CD4-positive, alpha-beta memory T cell (primary cell): ENCODE measurements around the gene LTBP1. TPM values are rescaled to one million over a fixed set of nuclear protein-coding genes. Genes with fewer than 3 reads are reported as not detected.
"Not testable (repeated sequence)": the region's sequence is repeated elsewhere in the genome, so short reads cannot be mapped to it uniquely, and the experiment has no call there.

Experiments
- CTCF ChIA-PET: fragments of 350-600 bp; sonication (Branson Sonifier 250); formaldehyde crosslinking; loops from one replicate; lab custom pipeline; 2021; ENCODE audit warnings: inconsistent platforms; ENCODE audit not compliant: partially characterized antibody; lab: Charles Lee
- POLR2A ChIA-PET: fragments of 350-600 bp; sonication (Branson Sonifier 250); formaldehyde crosslinking; loops from one replicate; lab custom pipeline; 2021; ENCODE audit not compliant: partially characterized antibody; lab: Charles Lee
- DNase-seq, 5 donors: peaks; one replicate each; pipeline versions ENCODE4 v3.0.0 to v3.0.0-alpha.2; 2020 to 2022; ENCODE audit warnings: mixed read lengths in 1 of 5
- H3K27ac ChIP-seq: one replicate; pipeline ENCODE4 v1.7.0; 2013; ENCODE audit warnings: low read depth, low read length
- H3K27me3 ChIP-seq: 2 replicates; pipeline ENCODE4 v1.7.0; 2013; ENCODE audit warnings: mild to moderate bottlenecking, low read length, moderate library complexity; ENCODE audit not compliant: insufficient read depth
- H3K36me3 ChIP-seq: 2 replicates; pipeline ENCODE4 v1.7.0; 2013; ENCODE audit warnings: mild to moderate bottlenecking, low read length, moderate library complexity; ENCODE audit not compliant: insufficient read depth
- H3K4me1 ChIP-seq: 2 replicates; pipeline ENCODE4 v1.7.0; 2013; ENCODE audit warnings: mild to moderate bottlenecking, low read length, moderate library complexity; ENCODE audit not compliant: insufficient read depth
- H3K4me3 ChIP-seq, 2 donors: one replicate each; pipeline ENCODE4 v1.7.0; 2013; ENCODE audit warnings: low read length in 2 of 2, mild to moderate bottlenecking in 1 of 2
- H3K9me3 ChIP-seq, 2 donors: one replicate each; pipeline ENCODE4 v1.7.0; 2013; ENCODE audit warnings: low read length in 2 of 2, control low read depth in 1 of 2; ENCODE audit not compliant: control insufficient read depth in 1 of 2
- H3K27ac Mint-ChIP-seq, 7 donors: one replicate each; pipeline ENCODE4 v1.8.0; 2020 to 2021; ENCODE audit warnings: mixed read lengths in 7 of 7, mild to moderate bottlenecking in 6 of 7, inconsistent platforms in 3 of 7, moderate library complexity in 3 of 7
- H3K27me3 Mint-ChIP-seq, 2 donors: one replicate each; pipeline ENCODE4 v1.8.0; 2020 to 2021; ENCODE audit warnings: mixed read lengths in 2 of 2
- H3K36me3 Mint-ChIP-seq, 2 donors: one replicate each; pipeline ENCODE4 v1.8.0; 2020 to 2021; ENCODE audit warnings: mixed read lengths in 2 of 2, inconsistent platforms in 1 of 2, mild to moderate bottlenecking in 1 of 2
- H3K4me1 Mint-ChIP-seq, 4 donors: one replicate each; pipeline ENCODE4 v1.8.0; 2020 to 2021; ENCODE audit warnings: mixed read lengths in 4 of 4, mild to moderate bottlenecking in 1 of 4
- H3K4me3 Mint-ChIP-seq, 8 donors: one replicate each; pipeline ENCODE4 v1.8.0; 2020 to 2021; ENCODE audit warnings: mixed read lengths in 8 of 8, mild to moderate bottlenecking in 7 of 8, moderate library complexity in 6 of 8, inconsistent platforms in 3 of 8
- H3K9me3 Mint-ChIP-seq, 8 donors: one replicate each; pipeline ENCODE4 v1.8.0; 2020 to 2021; ENCODE audit warnings: mixed read lengths in 8 of 8, mild to moderate bottlenecking in 5 of 8, inconsistent platforms in 3 of 8, moderate library complexity in 1 of 8
- intact Hi-C: fragments of 100-400 bp; cut with micrococcal nuclease; formaldehyde crosslinking; loops from one replicate; pipeline ENCODE4 v1.15.1; 2023
- polyA plus RNA-seq, 2 donors: library from polyadenylated mRNA; unstranded; fragments of 300-500 nt; fragmentation: Illumina TruSeq; gene quantifications; one replicate each; pipeline ENCODE4 v1.2.3, GENCODE V29; 2021
- total RNA-seq, 2 experiments: library from RNA; stranded (reverse); gene quantifications; one replicate each; pipeline ENCODE4 v1.2.3, GENCODE V29; 2021

The LTBP1 gene
- total and polyA plus RNA-seq, 4 experiments from 2014 or later, result 0.44 TPM; not detected in 3

DNA sequence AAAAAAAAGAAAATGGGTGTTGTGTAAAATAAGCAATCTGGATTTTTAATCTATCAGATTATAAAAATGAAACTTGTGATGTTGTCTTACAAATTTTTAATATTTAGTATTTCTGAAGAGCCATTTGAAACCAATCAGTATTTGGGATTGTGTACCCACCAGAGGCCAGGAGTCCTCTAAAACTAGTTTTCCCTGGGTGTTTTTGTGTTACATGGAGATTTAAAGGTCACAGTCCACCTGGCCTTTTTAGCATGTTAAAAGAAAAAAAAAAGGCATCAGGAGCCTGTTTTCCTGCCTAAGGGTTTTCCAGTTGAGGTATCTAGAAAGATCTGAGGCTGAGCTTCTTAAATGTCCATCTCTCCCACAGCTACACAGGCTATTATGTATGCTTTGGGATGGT lies 221.7 kb downstream of the LTBP1 start:
- CTCF ChIA-PET, result no interaction called here
- POLR2A ChIA-PET, result no interaction called here
- H3K36me3 ChIP-seq, result no peaks in the 10 kb centered on the region

DNA sequence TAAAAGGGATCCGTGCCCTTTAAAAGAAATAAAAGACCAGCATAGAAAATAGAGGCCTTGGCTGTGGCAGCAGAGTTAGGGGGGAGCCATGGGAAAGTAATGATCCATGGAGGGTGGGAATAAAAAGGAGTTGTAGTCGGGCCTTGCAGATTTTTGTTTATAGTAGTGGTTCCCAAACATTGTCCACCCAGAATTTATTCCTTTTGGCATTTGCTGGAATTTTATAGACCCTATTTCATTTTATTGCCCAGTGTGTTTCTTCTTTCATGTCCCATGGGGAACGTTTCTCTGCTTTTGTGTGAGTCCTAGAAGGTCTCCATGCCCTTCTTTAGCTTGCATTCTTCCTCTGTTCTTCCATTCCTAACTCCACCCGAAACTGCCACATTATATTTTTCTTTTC lies 222.2 kb downstream of the LTBP1 start:
- no peak overlapping the region for H3K4me3 Mint-ChIP-seq
- H3K27me3 Mint-ChIP-seq, result peaks cover 2 to 13% of the 10 kb centered on the region in 2 donors
- CTCF ChIA-PET, result no interaction called here
- Histone ChIP-seq H3K4me3 (no peak overlapping the region), H3K9me3 (no peaks in the 10 kb centered on the region), H3K27ac (no peak overlapping the region), H3K36me3 (no peaks in the 10 kb centered on the region), H3K4me1 (no peaks in the 10 kb centered on the region), H3K27me3 (no peaks in the 10 kb centered on the region)
- intact Hi-C loops, result no loop called here
- no peaks in the 10 kb centered on the region for H3K4me1 Mint-ChIP-seq
- DNase-seq, result no peak
- H3K9me3 Mint-ChIP-seq, result peaks cover 0 to 4% (median 0%) of the 10 kb centered on the region in 8 donors
- no peaks in the 10 kb centered on the region for H3K36me3 Mint-ChIP-seq
- H3K27ac Mint-ChIP-seq, result no peak overlapping the region
- POLR2A ChIA-PET, result no interaction called here

More for the DNA sequence above, 221.7 kb downstream of the LTBP1 start:
- intact Hi-C loops, result no loop called here
- H3K36me3 Mint-ChIP-seq, result no peaks in the 10 kb centered on the region
- H3K27me3 Mint-ChIP-seq, result peaks cover 2 to 13% of the 10 kb centered on the region in 2 donors
- no peak overlapping the region for H3K4me3 Mint-ChIP-seq
- Histone ChIP-seq H3K4me3 (no peak overlapping the region), H3K27me3 (no peaks in the 10 kb centered on the region), H3K9me3 (no peaks in the 10 kb centered on the region), H3K27ac (no peak overlapping the region), H3K4me1 (no peaks in the 10 kb centered on the region)
- H3K9me3 Mint-ChIP-seq, result peaks cover 0 to 4% (median 0%) of the 10 kb centered on the region in 8 donors
- no peak for DNase-seq
- no peaks in the 10 kb centered on the region for H3K4me1 Mint-ChIP-seq
- no peak overlapping the region for H3K27ac Mint-ChIP-seq

DNA sequence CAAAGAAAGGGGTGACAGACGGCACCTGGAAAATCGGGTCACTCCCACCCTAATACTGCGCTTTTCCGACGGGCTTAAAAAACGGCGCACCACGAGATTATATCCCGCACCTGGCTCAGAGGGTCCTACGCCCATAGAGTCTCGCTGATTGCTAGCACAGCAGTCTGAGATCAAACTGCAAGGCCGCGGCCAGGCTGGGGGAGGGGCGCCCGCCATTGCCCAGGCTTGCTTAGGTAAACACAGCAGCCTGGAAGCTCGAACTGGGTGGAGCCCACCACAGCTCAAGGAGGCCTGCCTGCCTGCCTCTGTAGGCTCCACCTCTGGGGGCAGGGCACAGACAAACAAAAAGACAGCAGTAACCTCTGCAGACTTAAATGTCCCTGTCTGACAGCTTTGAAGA lies 223.5 kb downstream of the LTBP1 start:
- H3K36me3 Mint-ChIP-seq, H3K4me1 Mint-ChIP-seq, H3K36me3 ChIP-seq, H3K27me3 Mint-ChIP-seq, DNase-seq, H3K27ac Mint-ChIP-seq, H3K4me1 ChIP-seq, POLR2A ChIA-PET, H3K4me3 ChIP-seq, H3K4me3 Mint-ChIP-seq, H3K9me3 Mint-ChIP-seq, H3K27ac ChIP-seq, H3K27me3 ChIP-seq, H3K9me3 ChIP-seq, intact Hi-C loops, CTCF ChIA-PET: not testable (repeated sequence)

DNA sequence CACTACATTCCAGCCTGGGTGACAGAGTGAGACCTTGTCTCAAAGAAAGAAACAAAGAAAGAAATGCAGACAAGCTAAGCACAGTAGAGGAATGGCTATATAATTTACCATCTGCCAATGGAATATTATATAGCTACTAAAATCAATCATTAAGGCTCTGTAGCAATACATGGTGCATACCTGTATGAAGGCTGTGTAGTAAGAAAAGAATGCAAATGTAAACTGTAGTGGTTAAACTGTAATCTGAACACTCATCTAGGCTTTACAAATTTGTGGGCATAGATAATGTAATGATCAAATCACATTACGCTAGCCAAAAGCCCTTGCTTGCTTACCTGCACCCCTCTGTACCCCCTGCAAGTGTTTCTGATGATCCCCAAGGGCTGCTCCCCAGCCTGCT lies 230.9 kb downstream of the LTBP1 start:
- Histone ChIP-seq H3K9me3 (no peaks in the 10 kb centered on the region), H3K4me1 (no peaks in the 10 kb centered on the region), H3K36me3 (no peaks in the 10 kb centered on the region), H3K27me3 (no peaks in the 10 kb centered on the region), H3K4me3 (no peak overlapping the region), H3K27ac (no peak overlapping the region)
- Mint-ChIP-seq H3K27ac (no peak overlapping the region), H3K4me1 (no peaks in the 10 kb centered on the region), H3K27me3 (no peaks in the 10 kb centered on the region), H3K4me3 (no peak overlapping the region), H3K9me3 (no peaks in the 10 kb centered on the region), H3K36me3 (no peaks in the 10 kb centered on the region)
- ChIA-PET CTCF (no interaction called here), POLR2A (no interaction called here)
- intact Hi-C loops, result no loop called here
- DNase-seq, result no peak

DNA sequence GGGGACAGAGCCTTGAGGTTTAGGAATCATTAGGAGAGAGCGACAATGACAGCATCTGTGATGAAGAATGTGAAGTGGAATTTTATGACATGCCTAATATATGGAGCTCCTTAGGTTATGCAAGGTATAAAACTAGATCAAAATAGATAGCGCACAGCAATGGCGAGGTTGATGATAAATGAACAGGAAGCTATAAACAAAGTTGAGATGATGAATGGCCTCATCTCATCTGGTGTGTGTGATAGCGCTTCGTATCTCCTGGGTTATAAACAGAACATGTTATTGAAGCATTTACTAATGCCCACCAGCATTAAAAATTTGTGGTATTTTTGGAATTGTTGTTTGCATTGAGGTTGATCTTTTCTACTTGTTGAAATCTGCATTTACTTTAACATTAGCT lies 231.5 kb downstream of the LTBP1 start:
- Histone ChIP-seq H3K4me3 (no peak overlapping the region), H3K4me1 (no peaks in the 10 kb centered on the region), H3K36me3 (no peaks in the 10 kb centered on the region), H3K27me3 (no peaks in the 10 kb centered on the region), H3K27ac (no peak overlapping the region), H3K9me3 (no peaks in the 10 kb centered on the region)
- no peak for DNase-seq
- ChIA-PET POLR2A (no interaction called here), CTCF (no interaction called here)
- Mint-ChIP-seq H3K36me3 (no peaks in the 10 kb centered on the region), H3K4me1 (no peaks in the 10 kb centered on the region), H3K27me3 (no peaks in the 10 kb centered on the region), H3K4me3 (no peak overlapping the region), H3K9me3 (no peaks in the 10 kb centered on the region), H3K27ac (no peak overlapping the region)
- intact Hi-C loops, result no loop called here

DNA sequence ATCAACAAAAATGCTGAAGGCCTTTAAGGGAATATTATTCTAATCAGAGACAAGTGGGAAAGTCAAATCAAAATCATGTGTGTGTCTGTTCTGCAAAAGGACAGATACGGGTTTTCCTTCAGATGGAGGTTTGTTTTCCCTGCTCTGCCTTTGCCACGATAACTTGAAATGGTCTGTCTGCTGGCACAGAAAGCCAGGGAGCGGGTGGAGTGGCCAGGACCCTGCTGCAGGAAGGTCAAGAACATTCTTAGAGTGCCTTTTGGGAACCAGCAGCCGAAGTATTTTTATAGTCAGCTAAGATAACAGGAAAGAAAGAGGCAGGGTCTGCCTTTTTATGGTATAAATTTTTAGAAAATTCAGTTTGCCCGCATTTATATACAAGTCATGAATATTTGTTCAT lies 234.2 kb downstream of the LTBP1 start:
- Mint-ChIP-seq H3K27me3 (no peaks in the 10 kb centered on the region), H3K4me1 (no peaks in the 10 kb centered on the region), H3K36me3 (no peaks in the 10 kb centered on the region), H3K27ac (no peak overlapping the region), H3K4me3 (no peak overlapping the region), H3K9me3 (no peaks in the 10 kb centered on the region)
- H3K4me1 ChIP-seq, result no peaks in the 10 kb centered on the region
- ChIA-PET CTCF (no interaction called here), POLR2A (no interaction called here)
- intact Hi-C loops, result no loop called here
- H3K9me3 ChIP-seq, result no peaks in the 10 kb centered on the region
- no peak for DNase-seq
- H3K27ac ChIP-seq, result no peak overlapping the region
- H3K36me3 ChIP-seq, result no peaks in the 10 kb centered on the region
- H3K27me3 ChIP-seq, result no peaks in the 10 kb centered on the region
- H3K4me3 ChIP-seq, result no peak overlapping the region

DNA sequence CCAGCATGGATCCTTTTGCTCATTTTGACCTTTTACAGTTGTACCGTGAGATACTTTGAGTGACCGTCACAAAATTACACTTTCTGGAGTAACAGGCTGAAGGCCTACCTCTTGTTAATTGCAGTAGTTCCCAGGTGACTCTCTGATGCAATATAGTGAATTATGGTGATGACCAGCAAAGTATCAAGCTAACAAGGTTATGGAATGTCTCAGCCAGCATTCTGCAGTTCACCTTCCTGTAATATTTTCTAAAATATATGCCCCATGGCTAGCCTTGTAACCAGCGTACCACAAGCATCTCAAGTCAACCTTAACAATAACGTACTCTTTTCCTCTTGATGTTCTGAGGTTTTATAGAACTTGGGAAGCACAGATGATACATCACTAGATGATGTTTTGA lies 234.7 kb downstream of the LTBP1 start:
- H3K27me3 Mint-ChIP-seq, result peaks cover 0 to 1% of the 10 kb centered on the region in 2 donors
- H3K27ac ChIP-seq, result no peak overlapping the region
- H3K4me3 Mint-ChIP-seq, result no peak overlapping the region
- intact Hi-C loops, result no loop called here
- H3K4me3 ChIP-seq, result no peak overlapping the region
- no peaks in the 10 kb centered on the region for H3K9me3 ChIP-seq
- no peaks in the 10 kb centered on the region for H3K36me3 ChIP-seq
- CTCF ChIA-PET, result no interaction called here
- H3K9me3 Mint-ChIP-seq, result no peaks in the 10 kb centered on the region
- no peak overlapping the region for H3K27ac Mint-ChIP-seq
- H3K4me1 ChIP-seq, result no peaks in the 10 kb centered on the region
- POLR2A ChIA-PET, result no interaction called here
- H3K27me3 ChIP-seq, result no peaks in the 10 kb centered on the region
- no peaks in the 10 kb centered on the region for H3K4me1 Mint-ChIP-seq
- DNase-seq, result no peak
- H3K36me3 Mint-ChIP-seq, result no peaks in the 10 kb centered on the region

DNA sequence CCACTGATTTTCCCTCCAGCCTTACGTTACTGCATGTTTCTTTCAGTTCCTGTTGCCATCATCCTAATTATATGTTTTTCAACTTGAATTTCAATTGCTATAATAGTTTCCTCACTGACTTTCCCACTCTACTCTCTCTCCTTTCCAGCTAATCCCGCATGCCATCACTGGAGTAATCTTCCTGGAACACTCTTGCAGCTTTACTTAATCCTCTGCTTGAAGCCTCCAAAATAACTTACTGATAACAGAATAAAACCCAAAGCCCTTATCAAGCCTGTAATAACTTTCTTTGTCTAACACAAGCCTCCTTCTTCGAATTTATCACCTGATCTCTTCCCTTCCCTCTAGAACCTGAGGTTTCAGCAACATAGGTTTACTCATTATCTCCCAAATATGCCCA lies 237.3 kb downstream of the LTBP1 start:
- no peak for DNase-seq

More for the DNA sequence above, 237.3 kb downstream of the LTBP1 start:
- H3K9me3 Mint-ChIP-seq, result no peaks in the 10 kb centered on the region
- no peaks in the 10 kb centered on the region for H3K36me3 ChIP-seq
- H3K27ac Mint-ChIP-seq, result no peak overlapping the region
- H3K4me1 ChIP-seq, result no peaks in the 10 kb centered on the region
- intact Hi-C loops, result no loop called here
- H3K4me3 Mint-ChIP-seq, result no peak overlapping the region
- H3K27ac ChIP-seq, result no peak overlapping the region
- POLR2A ChIA-PET, result no interaction called here
- no peaks in the 10 kb centered on the region for H3K4me1 Mint-ChIP-seq
- peaks cover 0 to 1% of the 10 kb centered on the region in 2 donors for H3K27me3 Mint-ChIP-seq
- no peak overlapping the region for H3K4me3 ChIP-seq
- no peaks in the 10 kb centered on the region for H3K9me3 ChIP-seq
- CTCF ChIA-PET, result no interaction called here
- no peaks in the 10 kb centered on the region for H3K27me3 ChIP-seq
- no peaks in the 10 kb centered on the region for H3K36me3 Mint-ChIP-seq
